ENCODE results near the gene WFIKKN2. TPM values are rescaled to one million over a fixed set of nuclear protein-coding genes. Genes with fewer than 3 reads are reported as not detected.
"Not testable (repeated sequence)": the region's sequence is repeated elsewhere in the genome, so short reads cannot be mapped to it uniquely, and the experiment has no call there.

The WFIKKN2 gene
- polyA plus RNA-seq, 1 of the 3 experiments (the other 2 are of a cell fraction): not detected

DNA sequence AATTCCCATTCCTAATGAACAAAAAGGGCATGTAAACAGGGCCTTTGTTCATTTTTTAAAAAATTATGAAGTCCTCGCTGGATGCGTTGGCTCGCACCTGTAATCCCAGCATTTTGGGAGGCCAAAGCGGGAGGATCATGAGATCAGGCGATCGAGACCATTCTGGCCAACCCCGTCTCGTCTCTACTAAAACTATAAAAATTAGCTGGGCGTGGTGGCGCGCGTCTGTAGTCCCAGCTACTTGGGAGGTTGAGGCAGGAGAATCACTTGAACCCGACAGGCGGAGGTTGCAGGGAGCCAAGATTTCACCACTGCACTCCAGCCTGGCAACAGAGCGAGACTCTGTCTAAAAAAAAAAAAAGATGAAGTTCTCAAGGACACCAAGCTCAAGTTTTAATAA is 24.3 kb downstream of the WFIKKN2 start:
- ChIA-PET CTCF (interaction anchor here (1.0 to 26.2 kb wide), 8 partner anchors 9 to 187 kb away, joined by 3 to 820 read pairs (median 8); no protein-coding TSS in a partner anchor), POLR2A (interaction anchor here (1.9 to 9.4 kb wide), 2 partner anchors 10 to 91 kb away, joined by 5 to 609 read pairs; no protein-coding TSS in a partner anchor)
- H3K36me3 ChIP-seq (replicated peaks in 1 of 2; ENCODE audit: control insufficient read depth in 1 of 2, insufficient read depth in 2 of 2, low read length in 1 of 2): peaks cover 26 to 30% of the 10 kb centered on the region in 2 experiments
- not testable (repeated sequence) for DNase-seq; H3K9me3 ChIP-seq; H2AFZ ChIP-seq (ENCODE audit: low read depth); H3K27me3 ChIP-seq (ENCODE audit: insufficient read depth); H3K4me3 ChIP-seq (ENCODE audit: low read depth in 2 of 2, low read length in 1 of 2); H3K4me2 ChIP-seq; H3K9me2 ChIP-seq; H3K27ac ChIP-seq (ENCODE audit: low read depth in 2 of 2, low read length in 1 of 2); H3K9ac ChIP-seq
- peaks cover 11% of the 10 kb centered on the region for H3F3A ChIP-seq (replicated peaks; ENCODE audit: insufficient read depth)
- 98% methylated on average over 15 of the region's 15 CpGs for WGBS (ENCODE audit: low lambda C conversion rate)
- H3K79me2 ChIP-seq (ENCODE audit: insufficient read depth): peaks cover 32% of the 10 kb centered on the region
- H3K4me1 ChIP-seq (ENCODE audit: control insufficient read depth in 1 of 2, insufficient read depth in 2 of 2, low read depth in 1 of 2, low read length in 1 of 2): peaks cover 7 to 22% of the 10 kb centered on the region in 2 experiments; a peak in 2 of 4 replicates
- peaks cover 29% of the 10 kb centered on the region for H4K20me1 ChIP-seq (ENCODE audit: insufficient read depth)

DNA sequence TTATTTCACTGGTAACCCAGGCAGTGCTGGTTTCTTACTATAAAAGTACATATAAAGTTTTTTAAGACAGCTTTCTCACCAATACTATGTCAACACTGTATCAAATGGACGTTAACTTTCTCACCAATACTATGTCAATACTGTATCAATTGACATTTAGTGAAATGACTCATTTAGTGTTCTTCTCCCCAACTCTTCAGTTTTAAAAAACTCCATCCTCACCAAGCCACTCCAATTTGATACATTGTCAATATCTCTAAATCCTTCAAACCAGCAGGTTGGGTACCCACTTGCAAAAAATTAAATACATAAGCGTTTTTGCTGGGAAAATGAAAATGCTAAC is 25.9 kb downstream of the WFIKKN2 start:
- no peak overlapping the region for H3K9ac ChIP-seq
- no peak overlapping the region for H3K4me2 ChIP-seq
- H2AFZ ChIP-seq (ENCODE audit: low read depth): no peak overlapping the region
- 91% methylated on average over 2 of the region's 2 CpGs for WGBS (ENCODE audit: low lambda C conversion rate)
- no peak overlapping the region for H3K27ac ChIP-seq (ENCODE audit: low read depth in 2 of 2, low read length in 1 of 2)
- no peaks in the 10 kb centered on the region for H3K9me2 ChIP-seq
- DNase-seq: no peak
- H3K4me1 ChIP-seq (ENCODE audit: control insufficient read depth in 1 of 2, insufficient read depth in 2 of 2, low read depth in 1 of 2, low read length in 1 of 2): peaks cover 7 to 22% of the 10 kb centered on the region in 2 experiments; a peak in 2 of 4 replicates
- H4K20me1 ChIP-seq (ENCODE audit: insufficient read depth): peaks cover 36% of the 10 kb centered on the region
- POLR2A ChIA-PET: interaction anchor here (0.6 to 9.4 kb wide), 8 partner anchors 9 to 144 kb away, joined by 3 to 609 read pairs (median 3); no protein-coding TSS in a partner anchor
- CTCF ChIA-PET: interaction anchor here (0.6 to 26.2 kb wide), 12 partner anchors 11 to 140 kb away, joined by 3 to 820 read pairs (median 7); no protein-coding TSS in a partner anchor
- TF ChIP-seq RAD21 (IDR thresholded peaks at IDR 0.05; ENCODE audit: low read length): no peak
- H3K36me3 ChIP-seq (replicated peaks in 1 of 2; ENCODE audit: control insufficient read depth in 1 of 2, insufficient read depth in 2 of 2, low read length in 1 of 2): peaks cover 26 to 30% of the 10 kb centered on the region in 2 experiments
- no peaks in the 10 kb centered on the region for H3K9me3 ChIP-seq
- no peaks in the 10 kb centered on the region for H3K27me3 ChIP-seq (ENCODE audit: insufficient read depth)
- H3F3A ChIP-seq (replicated peaks; ENCODE audit: insufficient read depth): peaks cover 16% of the 10 kb centered on the region
- H3K4me3 ChIP-seq (ENCODE audit: low read depth in 2 of 2, low read length in 1 of 2): no peak overlapping the region
- H3K79me2 ChIP-seq (ENCODE audit: insufficient read depth): peaks cover 45% of the 10 kb centered on the region

DNA sequence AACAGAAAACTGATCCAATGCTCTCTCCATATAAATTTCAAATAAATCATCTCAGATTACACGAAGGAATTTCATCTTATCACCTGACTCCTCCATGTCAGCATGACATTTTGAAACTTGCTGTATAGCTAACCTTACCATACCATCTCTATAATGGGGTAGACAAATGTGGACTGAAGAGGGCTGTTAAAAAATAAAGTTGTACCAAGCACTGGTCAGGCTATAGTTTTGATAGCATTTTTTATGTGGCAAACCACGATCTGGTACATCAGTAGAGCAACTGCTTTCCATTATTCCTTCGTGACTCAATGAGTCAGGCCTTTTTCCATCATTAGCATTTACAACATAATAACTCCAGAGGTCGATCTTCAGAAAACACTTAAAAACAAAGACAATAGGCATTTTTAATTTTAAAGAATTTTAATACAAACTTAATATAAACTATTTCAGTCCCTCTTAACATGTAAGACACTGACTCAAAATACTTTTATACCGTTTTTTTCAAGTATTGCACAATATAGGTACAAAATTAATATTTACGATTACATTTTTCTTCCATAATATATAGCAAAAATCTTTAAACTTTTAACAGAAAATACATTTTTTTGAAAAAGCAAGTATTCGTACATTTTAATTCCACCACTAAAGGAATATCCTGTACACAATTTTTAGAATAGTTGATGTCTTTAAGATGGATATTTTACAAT is 26.6 kb downstream of the WFIKKN2 start:
- POLR2A ChIA-PET: interaction anchor here (0.6 to 9.4 kb wide), 6 partner anchors 9 to 89 kb away, joined by 3 to 609 read pairs (median 4); no protein-coding TSS in a partner anchor

More for the DNA sequence above, 26.6 kb downstream of the WFIKKN2 start:
- H4K20me1 ChIP-seq (ENCODE audit: insufficient read depth): peaks cover 36% of the 10 kb centered on the region
- no peak for DNase-seq
- TF ChIP-seq GATA2 (CRISPR knock-in tag; IDR thresholded peaks at IDR 0.05) (no peak), ELF1 (IDR thresholded peaks at IDR 0.05) (0 out of 2 replicates have a peak, but pooled peaks have one; percentile 13), USF1 (IDR thresholded peaks at IDR 0.05; ENCODE audit: borderline replicate concordance, low read depth) (no peak), GABPA (IDR thresholded peaks at IDR 0.05; ENCODE audit: low read depth) (no peak), NFIC (IDR thresholded peaks at IDR 0.05; ENCODE audit: borderline replicate concordance) (no peak), JUND (IDR thresholded peaks at IDR 0.05) (no peak), RAD21 (IDR thresholded peaks at IDR 0.05; ENCODE audit: low read length) (no peak), MXI1 (IDR thresholded peaks at IDR 0.05; ENCODE audit: low read depth, low read length) (no peak), SIN3A (IDR thresholded peaks at IDR 0.05; ENCODE audit: borderline replicate concordance, low read depth, low read length) (no peak)
- peaks cover 45% of the 10 kb centered on the region for H3K79me2 ChIP-seq (ENCODE audit: insufficient read depth)
- no peak overlapping the region for H2AFZ ChIP-seq (ENCODE audit: low read depth)
- H3K9ac ChIP-seq: no peak overlapping the region
- peaks cover 26 to 30% of the 10 kb centered on the region in 2 experiments for H3K36me3 ChIP-seq (replicated peaks in 1 of 2; ENCODE audit: control insufficient read depth in 1 of 2, insufficient read depth in 2 of 2, low read length in 1 of 2)
- no peaks in the 10 kb centered on the region for H3K9me2 ChIP-seq
- H3K27ac ChIP-seq (ENCODE audit: low read depth in 2 of 2, low read length in 1 of 2): no peak overlapping the region
- 71% methylated on average over 7 of the region's 7 CpGs for WGBS (ENCODE audit: low lambda C conversion rate)
- no peaks in the 10 kb centered on the region for H3K27me3 ChIP-seq (ENCODE audit: insufficient read depth)
- no peaks in the 10 kb centered on the region for H3K9me3 ChIP-seq
- peaks cover 21% of the 10 kb centered on the region for H3F3A ChIP-seq (replicated peaks; ENCODE audit: insufficient read depth)
- H3K4me1 ChIP-seq (ENCODE audit: control insufficient read depth in 1 of 2, insufficient read depth in 2 of 2, low read depth in 1 of 2, low read length in 1 of 2): peaks cover 7 to 22% of the 10 kb centered on the region in 2 experiments; a peak in 2 of 4 replicates
- CTCF ChIA-PET: interaction anchor here (0.6 to 26.2 kb wide), 18 partner anchors 10 to 148 kb away, joined by 3 to 820 read pairs (median 4); no protein-coding TSS in a partner anchor
- no peak overlapping the region for H3K4me3 ChIP-seq (ENCODE audit: low read depth in 2 of 2, low read length in 1 of 2)
- peak overlapping the region; percentile 2; the same call in 1 of the 2 replicates for H3K4me2 ChIP-seq
